GM12878 (cell line): Measurements from ENCODE around the gene ATP2C2.

Experiments
- POLR2A ChIP-seq: IDR thresholded peaks from 2 replicates; pipeline ENCODE4 v1.6.1; 2011; ENCODE audit warnings: low read depth, mild to moderate bottlenecking, low read length
- YY1 ChIP-seq: IDR thresholded peaks from 2 replicates; pipeline ENCODE4 v1.6.1; 2011; ENCODE audit warnings: low read depth, mild to moderate bottlenecking, low read length

- no peak for TF ChIP-seq YY1
- no peak for TF ChIP-seq POLR2A
These were observed 18.3 kb upstream of the ATP2C2 start for GRCh38 chr16:84349862-84350684.
